Right lobe of liver (tissue), 6 donors: ENCODE measurements around the gene INPP5A. TPM values are rescaled to one million over a fixed set of nuclear protein-coding genes. Genes with fewer than 3 reads are reported as not detected.
"Not testable (repeated sequence)": the region's sequence is repeated elsewhere in the genome, so short reads cannot be mapped to it uniquely, and the experiment has no call there.

Source experiments
- ATAC-seq, 4 donors: fragments of 200-7000 bp; cut with Tn5 transposase; one replicate each; pipeline ENCODE4 v1.9.1; 2020; ENCODE audit warnings: mild to moderate bottlenecking in 4 of 4, moderate library complexity in 4 of 4
- DNase-seq, 3 donors: peaks; one replicate each; pipeline ENCODE4 v3.0.0-alpha.2; 2020
- H3K27ac ChIP-seq, 3 donors: fragments of 200-600 bp; one replicate each; pipeline ENCODE4 v1.8.0; 2022
- H3K27me3 ChIP-seq, 2 donors: fragments of 200-600 bp; one replicate each; pipeline ENCODE4 v1.8.0; 2022
- H3K36me3 ChIP-seq, 4 donors: fragments of 200-600 bp; sonication (generic) in 1 of 4; one replicate each; pipeline versions ENCODE4 v1.5.1 to v1.8.0; 2017 to 2022; ENCODE audit warnings: control low read depth in 1 of 4
- H3K4me1 ChIP-seq, 4 donors: fragments of 200-600 bp; sonication (generic) in 1 of 4; one replicate each; pipeline versions ENCODE4 v1.5.1 to v1.8.0; 2017 to 2022; ENCODE audit warnings: control low read depth in 1 of 4
- H3K4me3 ChIP-seq, 3 donors: fragments of 200-600 bp; one replicate each; pipeline ENCODE4 v1.8.0; 2022
- H3K9me3 ChIP-seq, 4 donors: fragments of 200-600 bp; sonication (generic) in 1 of 4; one replicate each; pipeline versions ENCODE4 v1.5.1 to v1.8.0; 2017 to 2022; ENCODE audit warnings: control low read depth in 1 of 4
- CTCF ChIP-seq, 4 donors: fragments of 200-600 bp in 3 of 4; fragments of 450-650 bp in 1 of 4; IDR thresholded peaks; one replicate each; pipeline versions ENCODE4 v1.5.1 to v1.8.0; 2016 to 2022; ENCODE audit warnings: antibody characterized with exemption in 4 of 4, mild to moderate bottlenecking in 2 of 4
- POLR2A ChIP-seq: fragments of 450-650 bp; IDR thresholded peaks from one replicate; pipeline ENCODE4 v1.6.1; 2017; ENCODE audit warnings: antibody characterized with exemption, mild to moderate bottlenecking
- WGBS: methylation state at CpG from one replicate; pipeline ENCODE4 v1.1.6; 2018; ENCODE audit warnings: low coverage, low lambda C conversion rate; ENCODE audit not compliant: insufficient coverage; ENCODE audit errors: missing lambda C conversion rate; 5-methylcytosine and 5-hydroxymethylcytosine counted together
- intact Hi-C, 2 donors: fragments of 100-400 bp; cut with DNase I; formaldehyde crosslinking; loops; one replicate each; pipeline versions ENCODE4 v1.11.2 to v1.14.1; 2022
- total RNA-seq, 6 experiments: library from RNA; depleted of rRNA in 2 of 6; stranded (reverse); fragments of >200 nt in 2 of 6; fragmentation: NEBNext Ultra II Directional in 3 of 6; extraction: Animal tissue kit (Norgen Biotek cat#: 25700) in 3 of 6; gene quantifications; one replicate each; pipeline versions ENCODE4 v1.1.0 to v1.2.4, GENCODE V29; 2016 to 2023
- donor health status: DM: no; HTN: yes; CAD: no.
- donor health status: DM: no; HTN: no; CAD: no.
- donor health status: DM: no; HTN: no; CAD: no.
- donor health status: DM: no; HTN: yes; CAD: no.
- donor health status: DM: no; HTN: yes; CAD: no.

INPP5A gene
- total RNA-seq, 6 experiments from 2014 or later, result 12.5 to 24.6 (median 16.9) TPM

DNA sequence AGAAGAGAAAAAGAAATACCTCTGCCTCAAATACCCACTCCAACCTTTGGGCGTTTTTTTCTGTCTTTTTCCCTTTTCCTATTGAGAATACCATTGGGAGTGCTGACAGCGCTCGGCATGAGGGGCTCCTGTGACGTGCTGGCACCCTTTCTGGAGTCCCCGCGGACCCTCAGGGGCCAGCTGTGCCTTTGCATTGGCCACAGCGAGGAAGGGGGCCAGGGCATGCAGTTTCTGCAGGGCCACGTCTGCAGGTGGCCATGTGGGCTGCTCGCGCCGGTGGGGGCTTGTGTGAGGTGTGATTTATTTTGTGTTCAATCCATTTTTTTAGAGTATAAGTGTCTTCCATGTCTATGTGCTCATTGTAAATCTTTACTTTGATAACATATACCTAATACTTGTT, 57.4 kb downstream of the INPP5A start:
- DNase-seq, result peak in 1 of 3 donors; percentile 12
- no peaks in the 10 kb centered on the region for H3K9me3 ChIP-seq
- H3K27me3 ChIP-seq, result no peaks in the 10 kb centered on the region
- H3K36me3 ChIP-seq, result no peaks in the 10 kb centered on the region
- no peak overlapping the region for H3K4me3 ChIP-seq
- H3K4me1 ChIP-seq, result peaks cover 0 to 38% (median 14%) of the 10 kb centered on the region in 4 donors
- no peak for TF ChIP-seq POLR2A
- TF ChIP-seq CTCF (IDR thresholded peaks at IDR 0.05), result no peak
- intact Hi-C loops, result no loop called here
- no peak for ATAC-seq
- 75% methylated on average over 7 of the region's 11 CpGs for WGBS
- H3K27ac ChIP-seq, result no peak overlapping the region

- Histone ChIP-seq H3K27me3 (no peaks in the 10 kb centered on the region), H3K36me3 (no peaks in the 10 kb centered on the region), H3K4me1 (peaks cover 0 to 29% (median 9%) of the 10 kb centered on the region in 4 donors), H3K9me3 (no peaks in the 10 kb centered on the region), H3K27ac (no peak overlapping the region), H3K4me3 (no peak overlapping the region)
- DNase-seq (no peak), ATAC-seq (no peak)
- no peak for TF ChIP-seq POLR2A
- TF ChIP-seq CTCF (IDR thresholded peaks at IDR 0.05), result no peak
- intact Hi-C loops, result no loop called here
- 74% methylated on average over 7 of the region's 7 CpGs for WGBS
These were observed 58.3 kb downstream of the INPP5A start for GRCh38 chr10:132595854-132596253.

- Histone ChIP-seq H3K9me3 (no peaks in the 10 kb centered on the region), H3K4me1 (peaks cover 0 to 24% (median 7%) of the 10 kb centered on the region in 4 donors), H3K4me3 (no peak overlapping the region), H3K36me3 (no peaks in the 10 kb centered on the region), H3K27ac (no peak overlapping the region), H3K27me3 (no peaks in the 10 kb centered on the region)
- ATAC-seq (no peak), DNase-seq (no peak)
- 97% methylated on average over 8 of the region's 21 CpGs for WGBS
- intact Hi-C loops, result no loop called here
- TF ChIP-seq CTCF (IDR thresholded peaks at IDR 0.05) (no peak), POLR2A (no peak)
These were observed 59.2 kb downstream of the INPP5A start for GRCh38 chr10:132596742-132597279.

GRCh38 chr10:132597654-132598053, 60.1 kb downstream of the INPP5A start:
- peaks cover 0 to 17% (median 3%) of the 10 kb centered on the region in 4 donors for H3K4me1 ChIP-seq
- H3K4me3 ChIP-seq, result no peak overlapping the region
- no peak overlapping the region for H3K27ac ChIP-seq
- no peak for TF ChIP-seq POLR2A
- no peak for TF ChIP-seq CTCF (IDR thresholded peaks at IDR 0.05)
- H3K27me3 ChIP-seq, result no peaks in the 10 kb centered on the region
- H3K36me3 ChIP-seq, result no peaks in the 10 kb centered on the region
- no peaks in the 10 kb centered on the region for H3K9me3 ChIP-seq
- DNase-seq (no peak), ATAC-seq (no peak)
- intact Hi-C loops, result no loop called here
- 53% methylated on average over 3 of the region's 21 CpGs for WGBS

DNA sequence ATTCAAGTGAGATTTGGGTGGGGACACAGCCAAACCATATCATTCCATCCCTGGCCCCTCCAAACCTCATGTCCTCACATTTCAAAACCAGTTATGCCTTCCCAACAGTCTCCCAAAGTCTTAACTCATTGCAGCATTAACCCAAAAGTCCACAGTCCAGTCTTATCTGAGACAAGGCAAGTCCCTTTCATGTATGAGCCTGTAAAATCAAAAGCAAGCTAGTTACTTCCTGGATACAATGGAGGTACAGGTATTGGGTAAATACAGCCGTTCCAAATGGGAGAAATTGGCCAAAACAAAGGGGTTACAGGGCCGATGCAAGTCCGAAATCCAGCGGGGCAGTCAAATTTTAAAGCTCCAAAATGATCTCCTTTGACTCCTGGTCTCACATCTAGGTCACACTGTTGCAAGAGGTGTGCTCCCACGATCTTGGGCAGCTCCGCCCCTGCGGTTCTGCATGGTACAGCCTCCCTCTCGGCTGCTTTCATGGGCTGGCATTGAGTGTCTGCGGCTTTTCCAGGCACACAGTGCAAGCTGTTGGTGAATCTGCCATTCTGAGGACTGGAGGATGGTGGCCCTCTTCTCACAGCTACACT, 61.5 kb downstream of the INPP5A start:
- H3K36me3 ChIP-seq, H3K27me3 ChIP-seq, H3K9me3 ChIP-seq, H3K27ac ChIP-seq, DNase-seq, H3K4me3 ChIP-seq, intact Hi-C loops, H3K4me1 ChIP-seq: not testable (repeated sequence)
- WGBS, result 64% methylated on average over 6 of the region's 9 CpGs
- ATAC-seq, result peak in 3 of 4 donors; percentile 19 to 61 (median 27)
